IPS DF 6.9 (cell line): Measurements from ENCODE around the gene PKP3.
"Not testable (repeated sequence)": the region's sequence is repeated elsewhere in the genome, so short reads cannot be mapped to it uniquely, and the experiment has no call there.

Source experiments
- DNase-seq: peaks from one replicate; pipeline ENCODE4 v3.0.0-alpha.2; 2013; ENCODE audit warnings: low read depth, low spot score
- H3K27ac ChIP-seq: one replicate; pipeline ENCODE4 v1.5.1; 2013; ENCODE audit warnings: low read length, control low read depth
- H3K27me3 ChIP-seq: 2 replicates; pipeline ENCODE4 v1.6.1; 2013; ENCODE audit warnings: mild to moderate bottlenecking, low read length; ENCODE audit not compliant: control insufficient read depth, insufficient read depth
- H3K36me3 ChIP-seq: 2 replicates; pipeline ENCODE4 v1.6.1; 2013; ENCODE audit warnings: low read length; ENCODE audit not compliant: control insufficient read depth, insufficient read depth
- H3K4me1 ChIP-seq: 2 replicates; pipeline ENCODE4 v1.6.1; 2013; ENCODE audit warnings: low read length; ENCODE audit not compliant: control insufficient read depth, insufficient read depth
- H3K4me3 ChIP-seq: 2 replicates; pipeline ENCODE4 v1.5.1; 2013; ENCODE audit warnings: mild to moderate bottlenecking, low read length
- H3K9me3 ChIP-seq: 2 replicates; pipeline ENCODE4 v1.6.1; 2013; ENCODE audit warnings: low read length, inconsistent platforms; ENCODE audit not compliant: control insufficient read depth, insufficient read depth
- WGBS: extraction: QIAGEN DNeasy Blood & Tissue Kit; methylation state at CpG from one replicate; pipeline ENCODE4 v1.1.7; 2013; ENCODE audit warnings: mixed read lengths, missing lambda C conversion rate; ENCODE audit not compliant: insufficient read length, insufficient coverage; 5-methylcytosine and 5-hydroxymethylcytosine counted together

The PKP3 gene, protein sequence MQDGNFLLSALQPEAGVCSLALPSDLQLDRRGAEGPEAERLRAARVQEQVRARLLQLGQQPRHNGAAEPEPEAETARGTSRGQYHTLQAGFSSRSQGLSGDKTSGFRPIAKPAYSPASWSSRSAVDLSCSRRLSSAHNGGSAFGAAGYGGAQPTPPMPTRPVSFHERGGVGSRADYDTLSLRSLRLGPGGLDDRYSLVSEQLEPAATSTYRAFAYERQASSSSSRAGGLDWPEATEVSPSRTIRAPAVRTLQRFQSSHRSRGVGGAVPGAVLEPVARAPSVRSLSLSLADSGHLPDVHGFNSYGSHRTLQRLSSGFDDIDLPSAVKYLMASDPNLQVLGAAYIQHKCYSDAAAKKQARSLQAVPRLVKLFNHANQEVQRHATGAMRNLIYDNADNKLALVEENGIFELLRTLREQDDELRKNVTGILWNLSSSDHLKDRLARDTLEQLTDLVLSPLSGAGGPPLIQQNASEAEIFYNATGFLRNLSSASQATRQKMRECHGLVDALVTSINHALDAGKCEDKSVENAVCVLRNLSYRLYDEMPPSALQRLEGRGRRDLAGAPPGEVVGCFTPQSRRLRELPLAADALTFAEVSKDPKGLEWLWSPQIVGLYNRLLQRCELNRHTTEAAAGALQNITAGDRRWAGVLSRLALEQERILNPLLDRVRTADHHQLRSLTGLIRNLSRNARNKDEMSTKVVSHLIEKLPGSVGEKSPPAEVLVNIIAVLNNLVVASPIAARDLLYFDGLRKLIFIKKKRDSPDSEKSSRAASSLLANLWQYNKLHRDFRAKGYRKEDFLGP

DNA sequence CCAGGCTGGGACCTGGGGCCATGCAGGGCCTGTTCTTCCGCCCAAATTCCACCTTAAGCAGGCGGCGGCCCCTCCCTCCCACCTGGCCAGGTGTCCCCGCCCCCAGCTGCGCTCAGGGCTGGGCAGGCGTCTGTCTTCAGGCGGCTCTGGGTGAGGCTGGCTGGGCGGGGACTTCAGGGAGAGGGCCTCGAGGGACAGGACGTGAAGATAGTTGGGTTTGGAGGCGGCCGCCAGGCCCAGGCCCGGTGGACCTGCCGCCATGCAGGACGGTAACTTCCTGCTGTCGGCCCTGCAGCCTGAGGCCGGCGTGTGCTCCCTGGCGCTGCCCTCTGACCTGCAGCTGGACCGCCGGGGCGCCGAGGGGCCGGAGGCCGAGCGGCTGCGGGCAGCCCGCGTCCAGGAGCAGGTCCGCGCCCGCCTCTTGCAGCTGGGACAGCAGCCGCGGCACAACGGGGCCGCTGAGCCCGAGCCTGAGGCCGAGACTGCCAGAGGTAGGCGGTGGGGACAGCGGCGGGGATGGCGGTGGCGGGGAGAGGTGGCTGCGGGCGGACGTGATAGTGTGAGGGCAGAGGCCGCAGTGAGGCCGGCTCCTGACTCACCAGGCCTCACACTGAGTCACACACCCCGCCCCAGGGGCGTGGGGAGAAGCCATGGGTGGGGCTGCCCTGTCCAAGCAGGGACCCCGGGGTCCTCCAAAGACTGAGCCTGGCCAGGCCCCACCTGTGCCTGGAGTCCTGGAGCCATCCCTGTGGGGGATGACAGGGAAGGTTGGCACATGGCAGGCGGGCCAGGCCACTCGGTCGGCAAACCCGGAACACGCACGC lies at the start of gene PKP3:
Gene PKP3 (plus strand): TSS at position 176 of the 824 bp plus-strand sequence. CDS start 84 bp downstream, at position 260.
- no peaks in the 10 kb centered on the region for H3K27me3 ChIP-seq
- H3K36me3 ChIP-seq: peaks cover 10% of the 10 kb centered on the region; the same call in 1 of the 2 replicates
- no CpG with 5 or more reads among the region's 57 CpGs for WGBS
- no peak for DNase-seq
- peaks cover 4% of the 10 kb centered on the region for H3K4me1 ChIP-seq
- no peak within 1 kb of the TSS for H3K27ac ChIP-seq
- no peaks in the 10 kb centered on the region for H3K9me3 ChIP-seq
- H3K4me3 ChIP-seq: peak within 1 kb of the TSS; percentile 62

DNA sequence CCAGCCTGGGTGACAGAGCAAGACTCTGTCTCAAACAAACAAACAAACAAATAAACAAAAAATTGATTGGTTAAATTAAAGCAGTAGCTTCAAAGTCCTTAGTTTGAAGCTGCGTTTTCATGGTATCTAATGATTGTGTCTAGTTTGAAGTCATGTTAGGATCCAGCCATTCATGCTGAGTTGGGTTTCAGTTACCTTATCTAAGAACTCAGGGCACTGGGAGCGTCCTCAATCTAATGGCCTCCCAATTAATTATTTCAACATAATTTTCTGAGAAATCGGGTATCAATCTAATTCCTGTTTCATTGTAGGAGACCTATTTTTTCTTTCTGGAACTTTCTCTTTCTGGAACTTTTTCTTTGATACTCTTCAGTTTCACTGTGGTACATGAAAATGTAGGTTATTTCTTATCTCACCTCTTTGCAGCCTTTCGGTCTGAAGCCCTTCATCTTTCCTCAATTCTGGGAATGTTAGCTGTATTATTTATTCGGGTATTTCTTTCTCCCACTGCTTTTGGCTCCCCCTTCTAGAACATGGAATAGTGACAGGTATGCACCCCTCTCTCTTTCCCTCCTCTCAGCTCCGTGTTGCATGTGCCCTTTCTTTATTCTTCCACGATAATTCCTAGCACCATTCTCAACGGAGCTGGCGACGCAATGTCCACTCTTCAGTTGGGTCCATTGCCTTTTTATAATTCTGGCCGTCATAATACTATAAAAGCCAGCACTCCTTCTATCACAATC lies 49.0 kb upstream of the PKP3 start:
- Histone ChIP-seq H3K4me3 (no peak overlapping the region), H3K4me1 (no peaks in the 10 kb centered on the region), H3K27ac (no peak overlapping the region), H3K9me3 (no peaks in the 10 kb centered on the region), H3K36me3 (no peaks in the 10 kb centered on the region), H3K27me3 (no peaks in the 10 kb centered on the region)
- no peak for DNase-seq
- no CpG with 5 or more reads among the region's 11 CpGs for WGBS

DNA sequence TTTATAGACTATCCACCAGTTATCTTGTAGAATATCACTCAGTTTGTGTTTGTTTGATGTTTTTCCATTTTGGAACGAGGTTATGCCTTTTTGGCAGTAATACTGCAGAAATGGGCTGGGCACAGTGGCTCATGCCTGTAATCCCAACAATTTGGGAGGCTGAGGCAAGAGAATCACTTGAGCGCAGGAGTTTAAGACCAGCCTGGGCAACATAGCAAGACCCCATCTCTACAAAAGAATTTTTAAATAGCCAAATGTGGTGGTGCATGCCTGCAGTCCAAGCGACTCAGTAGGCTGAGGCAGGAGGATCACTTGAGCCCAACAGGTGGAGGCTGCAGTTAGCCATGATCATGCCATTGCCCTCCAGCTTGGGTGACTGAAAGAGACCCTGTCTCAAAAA lies 47.5 kb upstream of the PKP3 start:
- H3K27ac ChIP-seq: no peak overlapping the region
- no CpG with 5 or more reads among the region's 3 CpGs for WGBS
- no peaks in the 10 kb centered on the region for H3K36me3 ChIP-seq
- H3K4me3 ChIP-seq: no peak overlapping the region
- no peaks in the 10 kb centered on the region for H3K27me3 ChIP-seq
- H3K9me3 ChIP-seq: no peaks in the 10 kb centered on the region
- peaks cover 2% of the 10 kb centered on the region; the same call in 1 of the 2 replicates for H3K4me1 ChIP-seq
- no peak for DNase-seq

DNA sequence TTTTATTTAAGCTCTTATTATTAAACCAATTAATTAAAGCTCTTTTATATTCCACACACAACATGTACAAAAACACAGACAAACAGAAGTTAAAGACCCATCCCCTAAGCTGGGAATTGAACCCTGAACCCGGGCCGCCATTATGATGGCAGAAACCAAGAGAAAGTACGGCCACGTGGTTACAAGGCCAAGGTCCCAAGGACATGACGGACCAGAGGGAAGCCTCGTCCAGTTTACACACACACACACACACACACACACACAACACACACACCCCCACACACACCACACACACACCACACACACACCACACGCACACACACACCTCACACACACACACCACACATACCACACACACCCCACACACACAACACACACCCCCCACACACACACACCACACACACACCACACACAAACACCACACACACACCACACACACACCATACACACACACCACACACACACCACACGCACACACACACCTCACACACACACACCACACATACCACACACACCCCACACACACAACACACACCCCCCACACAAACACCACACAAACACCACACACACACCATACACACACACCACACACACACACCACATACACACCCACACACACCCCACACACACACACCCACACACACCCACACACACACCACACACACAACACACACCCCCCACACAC lies 44.6 kb upstream of the PKP3 start:
- not testable (repeated sequence) for H3K4me1 ChIP-seq, H3K36me3 ChIP-seq, H3K27me3 ChIP-seq, DNase-seq, H3K4me3 ChIP-seq, H3K27ac ChIP-seq, H3K9me3 ChIP-seq
- 100% methylated on average over 2 of the region's 8 CpGs for WGBS

DNA sequence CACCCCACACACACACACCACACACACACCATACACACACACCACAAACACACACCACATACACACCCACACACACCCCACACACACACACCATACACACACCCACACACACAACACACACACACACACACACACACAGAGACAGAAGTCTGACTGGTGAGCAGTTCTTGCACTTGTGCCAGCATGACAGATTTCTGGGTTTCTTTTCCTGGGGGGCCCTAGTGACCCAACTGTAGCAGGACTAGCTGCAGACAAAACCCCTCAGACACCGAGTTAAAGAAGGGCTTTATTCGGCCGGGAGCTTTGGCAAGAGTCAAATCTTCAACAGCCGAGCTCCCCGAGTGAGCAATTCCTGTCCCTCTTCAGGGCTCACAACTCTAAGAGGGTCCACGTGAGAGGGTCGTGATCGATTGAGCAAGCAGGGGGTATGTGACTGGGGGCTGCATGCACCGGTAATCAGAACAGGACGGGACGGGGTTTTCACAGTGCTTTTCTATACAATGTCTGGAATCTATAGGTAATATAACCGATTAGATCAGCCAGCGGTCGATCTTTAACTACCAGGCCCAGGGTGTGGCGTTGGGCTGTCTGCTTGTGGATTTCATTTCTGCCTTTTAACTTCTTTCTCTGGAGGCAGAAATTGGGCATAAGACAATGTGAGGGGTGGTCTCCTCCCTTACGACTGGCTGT lies 43.8 kb upstream of the PKP3 start:
- DNase-seq, H3K4me1 ChIP-seq, H3K4me3 ChIP-seq, H3K36me3 ChIP-seq, H3K9me3 ChIP-seq, H3K27me3 ChIP-seq, H3K27ac ChIP-seq: not testable (repeated sequence)
- WGBS: no CpG with 5 or more reads among the region's 16 CpGs

- Histone ChIP-seq H3K36me3 (no peaks in the 10 kb centered on the region), H3K27ac (no peak overlapping the region), H3K9me3 (no peaks in the 10 kb centered on the region), H3K4me3 (no peak overlapping the region), H3K4me1 (peaks cover 8% of the 10 kb centered on the region), H3K27me3 (no peaks in the 10 kb centered on the region)
- DNase-seq: no peak
- WGBS: no CpG with 5 or more reads among the region's 18 CpGs
These were observed 43.2 kb upstream of the PKP3 start for GRCh38 chr11:350723-351255.

- no peak overlapping the region for H3K27ac ChIP-seq
- no peak overlapping the region for H3K4me3 ChIP-seq
- WGBS: no CpG with 5 or more reads among the region's 14 CpGs
- peaks cover 8% of the 10 kb centered on the region for H3K4me1 ChIP-seq
- H3K9me3 ChIP-seq: no peaks in the 10 kb centered on the region
- no peaks in the 10 kb centered on the region for H3K27me3 ChIP-seq
- no peaks in the 10 kb centered on the region for H3K36me3 ChIP-seq
- DNase-seq: no peak
These were observed 42.6 kb upstream of the PKP3 start for GRCh38 chr11:351411-351810.

DNA sequence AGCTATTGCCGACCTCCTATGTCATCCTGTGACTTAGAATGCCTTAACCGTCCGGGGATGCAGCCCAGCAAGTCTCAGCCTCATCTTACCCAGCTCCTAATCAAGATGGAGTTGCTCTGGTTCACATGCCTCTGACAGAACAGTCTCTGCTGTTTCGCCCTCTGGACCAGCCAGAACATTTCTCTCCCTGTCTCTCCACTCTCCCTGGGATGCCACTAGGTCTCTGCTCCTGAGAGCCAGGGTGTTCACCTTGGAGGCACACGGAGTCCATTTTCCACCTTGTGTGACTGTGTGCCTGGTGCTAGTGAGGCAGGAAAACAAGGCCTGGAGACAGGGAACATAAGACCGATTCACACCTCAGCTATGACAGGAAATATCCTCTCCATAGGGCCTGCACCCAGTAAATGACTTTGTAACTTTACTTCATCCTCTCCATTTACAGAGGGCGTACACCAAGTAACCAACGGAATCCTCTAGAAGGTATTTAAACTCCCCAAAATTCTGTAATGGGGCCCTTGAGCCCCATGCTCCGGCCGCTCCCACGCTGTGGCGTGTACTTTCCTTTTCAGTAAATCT lies 41.5 kb upstream of the PKP3 start:
- Histone ChIP-seq H3K27ac (no peak overlapping the region), H3K27me3 (no peaks in the 10 kb centered on the region), H3K9me3 (no peaks in the 10 kb centered on the region), H3K4me1 (peaks cover 8% of the 10 kb centered on the region), H3K36me3 (no peaks in the 10 kb centered on the region; the same call in 1 of the 2 replicates), H3K4me3 (no peak overlapping the region)
- WGBS: no CpG with 5 or more reads among the region's 12 CpGs
- DNase-seq: no peak
